OCI-LY3 (cell line): ENCODE data around the gene MYO9A.
"Not testable (repeated sequence)": the region's sequence is repeated elsewhere in the genome, so short reads cannot be mapped to it uniquely, and the experiment has no call there.

Source experiments
- H2AFZ ChIP-seq: fragments of 200-600, 300-600 bp; shearing (Covaris generic); 2 replicates; pipeline ENCODE4 v1.6.0; 2014; ENCODE audit warnings: antibody characterized with exemption, low read depth, low read length
- H3K27ac ChIP-seq: fragments of 200-600, 300-600 bp; sonication (generic); 2 replicates; pipeline ENCODE4 v1.5.1; 2014; ENCODE audit warnings: mild to moderate bottlenecking, low read length, moderate library complexity, mixed read lengths
- H3K27me3 ChIP-seq: fragments of 200-600, 300-600 bp; sonication (generic); 2 replicates; pipeline ENCODE4 v1.6.1; 2014; ENCODE audit warnings: low read depth, low read length, mixed read lengths
- H3K36me3 ChIP-seq: fragments of 200-600, 300-600 bp; sonication (generic); replicated peaks from 2 replicates; pipeline ENCODE3; 2014; ENCODE audit warnings: low read depth, low read length, mixed read lengths
- H3K4me1 ChIP-seq: fragments of 300-600, 200-600 bp; sonication (generic); 2 replicates; pipeline ENCODE4 v1.6.1; 2014; ENCODE audit warnings: low read length, mixed read lengths
- H3K4me2 ChIP-seq: fragments of 200-600, 300-600 bp; sonication (generic); 2 replicates; pipeline ENCODE4 v1.6.1; 2014; ENCODE audit warnings: low read length, mixed read lengths
- H3K4me3 ChIP-seq: fragments of 300-600, 200-600 bp; sonication (generic); 2 replicates; pipeline ENCODE4 v1.5.1; 2014; ENCODE audit warnings: antibody characterized with exemption, mild to moderate bottlenecking, low read length, moderate library complexity
- H3K79me2 ChIP-seq: fragments of 300-600, 200-600 bp; shearing (Covaris generic); 2 replicates; pipeline ENCODE4 v1.6.1; 2014; ENCODE audit warnings: mild to moderate bottlenecking, low read length, mixed read lengths
- H3K9ac ChIP-seq: fragments of 300-600, 200-600 bp; shearing (Covaris generic); 2 replicates; pipeline ENCODE4 v1.6.0; 2014; ENCODE audit warnings: mild to moderate bottlenecking, low read length, moderate library complexity
- H3K9me3 ChIP-seq: fragments of 200-600, 300-600 bp; shearing (Covaris generic); 2 replicates; pipeline ENCODE4 v1.6.1; 2014; ENCODE audit warnings: low read length, mixed read lengths; ENCODE audit not compliant: insufficient read depth
- H4K20me1 ChIP-seq: fragments of 200-600, 300-600 bp; sonication (generic); 2 replicates; pipeline ENCODE4 v1.6.1; 2016; ENCODE audit warnings: low read length, mixed read lengths; ENCODE audit not compliant: insufficient read depth
- CTCF ChIP-seq: fragments of 200-600, 300-600 bp; sonication (generic); IDR thresholded peaks from 2 replicates; pipeline ENCODE4 v1.5.1; 2014; ENCODE audit warnings: antibody characterized with exemption, low read length, low read depth
- EZH2phosphoT487 ChIP-seq: fragments of 200-600 bp; shearing (Covaris generic); IDR thresholded peaks from 2 replicates; pipeline ENCODE4 v1.6.1; 2018; ENCODE audit warnings: antibody characterized with exemption, mixed run types, low read depth

Gene MYO9A

GRCh38 chr15:71874245-71874644 is 243.7 kb downstream of the MYO9A start:
- Histone ChIP-seq H2AFZ (no peak overlapping the region), H3K4me1 (peaks cover 31% of the 10 kb centered on the region), H3K27me3 (no peaks in the 10 kb centered on the region), H3K79me2 (no peaks in the 10 kb centered on the region), H4K20me1 (no peaks in the 10 kb centered on the region), H3K9ac (peak overlapping the region; percentile 49), H3K27ac (peak overlapping the region; percentile 90), H3K9me3 (no peaks in the 10 kb centered on the region), H3K4me3 (peak overlapping the region; percentile 34), H3K4me2 (peak overlapping the region; percentile 66), H3K36me3 (peaks cover 24% of the 10 kb centered on the region)
- TF ChIP-seq EZH2phosphoT487 (no peak), CTCF (no peak)

- not testable (repeated sequence) for H3K27ac ChIP-seq, H3K4me2 ChIP-seq, H3K9me3 ChIP-seq, H2AFZ ChIP-seq, H3K4me3 ChIP-seq, H3K9ac ChIP-seq, H3K79me2 ChIP-seq, H3K27me3 ChIP-seq, H4K20me1 ChIP-seq
- Histone ChIP-seq H3K4me1 (peaks cover 34% of the 10 kb centered on the region), H3K36me3 (peaks cover 18% of the 10 kb centered on the region)
These were observed 259.7 kb downstream of the MYO9A start for GRCh38 chr15:71858232-71858631.

- Histone ChIP-seq H3K4me3 (peak overlapping the region; percentile 27; the same call in 1 of the 2 replicates), H3K27me3 (no peaks in the 10 kb centered on the region), H3K27ac (peak overlapping the region; percentile 87), H3K4me1 (peaks cover 23% of the 10 kb centered on the region), H3K9ac (peak overlapping the region; percentile 55), H3K9me3 (no peaks in the 10 kb centered on the region), H2AFZ (no peak overlapping the region), H3K36me3 (peaks cover 26% of the 10 kb centered on the region), H3K4me2 (peak overlapping the region; percentile 59), H3K79me2 (no peaks in the 10 kb centered on the region), H4K20me1 (no peaks in the 10 kb centered on the region)
- no peak for TF ChIP-seq CTCF
- no peak for TF ChIP-seq EZH2phosphoT487
These were observed 264.4 kb downstream of the MYO9A start for GRCh38 chr15:71853543-71853942.

- H3K27ac ChIP-seq: no peak overlapping the region
- peaks cover 66% of the 10 kb centered on the region for H3K36me3 ChIP-seq
- no peaks in the 10 kb centered on the region for H4K20me1 ChIP-seq
- H3K9ac ChIP-seq: no peak overlapping the region
- H2AFZ ChIP-seq: no peak overlapping the region
- H3K4me2 ChIP-seq: no peak overlapping the region
- H3K79me2 ChIP-seq: no peaks in the 10 kb centered on the region
- H3K9me3 ChIP-seq: no peaks in the 10 kb centered on the region
- H3K27me3 ChIP-seq: no peaks in the 10 kb centered on the region
- peaks cover 9% of the 10 kb centered on the region for H3K4me1 ChIP-seq
- TF ChIP-seq EZH2phosphoT487 (no peak), CTCF (no peak)
- no peak overlapping the region for H3K4me3 ChIP-seq
These were observed 273.0 kb downstream of the MYO9A start for GRCh38 chr15:71844916-71845315.

GRCh38 chr15:71841563-71841962 is 276.4 kb downstream of the MYO9A start:
- H3K27me3 ChIP-seq: no peaks in the 10 kb centered on the region
- peaks cover 45% of the 10 kb centered on the region for H3K36me3 ChIP-seq
- H3K4me2 ChIP-seq: no peak overlapping the region
- no peak overlapping the region for H2AFZ ChIP-seq
- H4K20me1 ChIP-seq: no peaks in the 10 kb centered on the region
- H3K27ac ChIP-seq: no peak overlapping the region
- no peaks in the 10 kb centered on the region for H3K79me2 ChIP-seq
- H3K4me1 ChIP-seq: peaks cover 12% of the 10 kb centered on the region
- TF ChIP-seq EZH2phosphoT487: no peak
- no peak for TF ChIP-seq CTCF
- H3K9ac ChIP-seq: no peak overlapping the region
- no peak overlapping the region for H3K4me3 ChIP-seq
- no peaks in the 10 kb centered on the region for H3K9me3 ChIP-seq
